HEK293T (cell line): ENCODE measurements around the gene PON1.

Experiments used
- CTCF ChIA-PET: fragments of 350-600 bp; formaldehyde crosslinking; extraction: SDS; loops from one replicate; lab custom pipeline; 2021; ENCODE audit warnings: antibody characterized with exemption, inconsistent platforms; lab: Yijun Ruan, JAX
- POLR2A ChIA-PET: fragments of 350-600 bp; formaldehyde crosslinking; extraction: SDS; loops from one replicate; lab custom pipeline; 2020; ENCODE audit warnings: antibody characterized with exemption, inconsistent platforms; lab: Yijun Ruan, JAX
- DNase-seq: peaks from one replicate; pipeline ENCODE4 v3.0.0; 2012; ENCODE audit warnings: mixed read lengths; ENCODE audit errors: extremely low spot score
- ARNT ChIP-seq: fragments of 450-650 bp; IDR thresholded peaks from 2 replicates; pipeline ENCODE4 v1.6.1; 2017; ENCODE audit warnings: mild to moderate bottlenecking
- BHLHE40 ChIP-seq: fragments of 450-650 bp; IDR thresholded peaks from 2 replicates; pipeline ENCODE4 v1.6.1; 2016; ENCODE audit warnings: mild to moderate bottlenecking, moderate library complexity, borderline replicate concordance
- CTBP1 ChIP-seq: fragments of 450-650 bp; IDR thresholded peaks from 2 replicates; pipeline ENCODE4 v1.6.1; 2016; ENCODE audit warnings: borderline replicate concordance
- ELF4 ChIP-seq: fragments of 450-650 bp; IDR thresholded peaks from 2 replicates; pipeline ENCODE4 v1.6.1; 2017; ENCODE audit warnings: antibody characterized with exemption
- FOXA1 ChIP-seq: fragments of 450-650 bp; IDR thresholded peaks from 2 replicates; pipeline ENCODE4 v1.6.1; 2016; ENCODE audit warnings: mild to moderate bottlenecking
- FOXK2 ChIP-seq: fragments of 450-650 bp; IDR thresholded peaks from 2 replicates; pipeline ENCODE4 v1.6.1; 2016; ENCODE audit warnings: mild to moderate bottlenecking
- FOXM1 ChIP-seq: fragments of 450-650 bp; IDR thresholded peaks from 2 replicates; pipeline ENCODE4 v1.6.1; 2017; ENCODE audit warnings: mild to moderate bottlenecking, borderline replicate concordance
- HDGF ChIP-seq: fragments of 450-650 bp; IDR thresholded peaks from 2 replicates; pipeline ENCODE4 v1.6.1; 2017; ENCODE audit warnings: antibody characterized with exemption, borderline replicate concordance
- L3MBTL2 ChIP-seq: fragments of 450-650 bp; conservative IDR thresholded peaks from 2 replicates; pipeline ENCODE4 v1.6.1; 2016; ENCODE audit warnings: mild to moderate bottlenecking
- LEF1 ChIP-seq: fragments of 450-650 bp; IDR thresholded peaks from 2 replicates; pipeline ENCODE4 v1.6.1; 2017; ENCODE audit warnings: mild to moderate bottlenecking, borderline replicate concordance
- NFRKB ChIP-seq: fragments of 450-650 bp; IDR thresholded peaks from 2 replicates; pipeline ENCODE4 v1.6.1; 2016; ENCODE audit warnings: mild to moderate bottlenecking, moderate library complexity
- PKNOX1 ChIP-seq: fragments of 450-650 bp; IDR thresholded peaks from 2 replicates; pipeline ENCODE4 v1.6.1; 2016
- SP1 ChIP-seq: fragments of 450-650 bp; IDR thresholded peaks from 2 replicates; pipeline ENCODE4 v1.6.1; 2017
- SUZ12 ChIP-seq: fragments of 450-650 bp; IDR thresholded peaks from 2 replicates; pipeline ENCODE4 v1.6.1; 2016; ENCODE audit warnings: mild to moderate bottlenecking
- TARDBP ChIP-seq: fragments of 450-650 bp; IDR thresholded peaks from 2 replicates; pipeline ENCODE4 v1.6.1; 2016
- ZNF384 ChIP-seq: fragments of 450-650 bp; IDR thresholded peaks from 2 replicates; pipeline ENCODE4 v1.6.1; 2016

Gene PON1

GRCh38 chr7:95262875-95263274 lies 61.5 kb downstream of the PON1 start:
- TF ChIP-seq ZNF384 (no peak), CTBP1 (no peak), PKNOX1 (no peak), HDGF (no peak), ARNT (no peak), SP1 (no peak), FOXK2 (no peak), L3MBTL2 (no peak), FOXA1 (no peak), TARDBP (no peak), NFRKB (no peak), LEF1 (no peak)
- CTCF ChIA-PET = no interaction called here
- POLR2A ChIA-PET = interaction anchor here (0.7 kb wide), 1 partner anchor 20 kb away, joined by 3 read pairs; no protein-coding TSS in a partner anchor
- no peak for DNase-seq

GRCh38 chr7:95261895-95262415 lies 62.4 kb downstream of the PON1 start:
- CTCF ChIA-PET = no interaction called here
- no peak for DNase-seq
- TF ChIP-seq SUZ12 = no peak
- TF ChIP-seq TARDBP = no peak
- no peak for TF ChIP-seq CTBP1
- TF ChIP-seq L3MBTL2 = no peak
- no peak for TF ChIP-seq HDGF
- TF ChIP-seq BHLHE40 = no peak
- no peak for TF ChIP-seq FOXM1
- POLR2A ChIA-PET = no interaction called here

- DNase-seq = no peak
- ChIA-PET CTCF (no interaction called here), POLR2A (no interaction called here)
- no peak for TF ChIP-seq NFRKB
- no peak for TF ChIP-seq ZNF384
- no peak for TF ChIP-seq LEF1
- TF ChIP-seq CTBP1 = no peak
- no peak for TF ChIP-seq TARDBP
- no peak for TF ChIP-seq PKNOX1
- no peak for TF ChIP-seq FOXM1
- TF ChIP-seq L3MBTL2 = no peak
Observed at GRCh38 chr7:95255691-95256090, 68.6 kb downstream of the PON1 start.

- CTCF ChIA-PET = no interaction called here
- DNase-seq = no peak
- POLR2A ChIA-PET = no interaction called here
- TF ChIP-seq TARDBP (no peak), FOXA1 (no peak)
Observed at GRCh38 chr7:95253986-95254385, 70.3 kb downstream of the PON1 start.

- DNase-seq = no peak
- ChIA-PET POLR2A (no interaction called here), CTCF (no interaction called here)
- TF ChIP-seq BHLHE40 (no peak), L3MBTL2 (no peak)
Observed at GRCh38 chr7:95251966-95252365, 72.4 kb downstream of the PON1 start.

GRCh38 chr7:95250571-95250970 lies 73.8 kb downstream of the PON1 start:
- POLR2A ChIA-PET = interaction anchor here (0.6 kb wide), 1 partner anchor 444 kb away, joined by 3 read pairs; no protein-coding TSS in a partner anchor
- DNase-seq = no peak
- CTCF ChIA-PET = interaction anchor here (0.6 kb wide), 1 partner anchor 438 kb away, joined by 7 read pairs; no protein-coding TSS in a partner anchor
- TF ChIP-seq SUZ12 = no peak
- TF ChIP-seq FOXK2 = no peak
- no peak for TF ChIP-seq SP1
- no peak for TF ChIP-seq PKNOX1
- no peak for TF ChIP-seq ARNT
- TF ChIP-seq HDGF = no peak
- no peak for TF ChIP-seq BHLHE40
- no peak for TF ChIP-seq CTBP1
- TF ChIP-seq L3MBTL2 = no peak
- no peak for TF ChIP-seq FOXM1
- TF ChIP-seq LEF1 = no peak
- no peak for TF ChIP-seq ELF4
